ENCODE data around the gene RBM27.

GRCh38 chr5:146221234-146221633, 17.8 kb downstream of the RBM27 start:
- TF ChIP-seq EZH2 (IDR thresholded peaks at IDR 0.05) (no peak), POLR2AphosphoS5 (IDR thresholded peaks at IDR 0.05; ENCODE audit: borderline replicate concordance, low read depth, low read length) (no peak), FOXP2 (optimal IDR thresholded peaks at IDR 0.05; ENCODE audit: control extremely low read depth, extremely low read length, insufficient read depth) (no peak)
